Parathyroid adenoma (tissue), 2 donors: Measurements from ENCODE around the gene SSPN.

Source experiments
- H2AFZ ChIP-seq: fragments of 300-600 bp; sonication (generic); one replicate; pipeline ENCODE4 v1.7.0; 2017; ENCODE audit warnings: antibody characterized with exemption, mild to moderate bottlenecking
- H3K27ac ChIP-seq: fragments of 300-600 bp; sonication (generic); one replicate; pipeline ENCODE4 v1.7.0; 2017
- H3K27me3 ChIP-seq: fragments of 300-600 bp; sonication (generic); one replicate; pipeline ENCODE4 v1.7.0; 2017; ENCODE audit warnings: low read length; ENCODE audit not compliant: control insufficient read depth, insufficient read depth
- H3K36me3 ChIP-seq: fragments of 300-600 bp; sonication (generic); one replicate; pipeline ENCODE4 v1.7.0; 2017; ENCODE audit warnings: low read length; ENCODE audit not compliant: control insufficient read depth, insufficient read depth
- H3K4me1 ChIP-seq: fragments of 300-600 bp; sonication (generic); one replicate; pipeline ENCODE4 v1.7.0; 2017; ENCODE audit warnings: control low read depth
- H3K4me2 ChIP-seq: fragments of 300-600 bp; sonication (generic); one replicate; pipeline ENCODE4 v1.7.0; 2017; ENCODE audit warnings: low read length
- H3K4me3 ChIP-seq: fragments of 300-600 bp; sonication (generic); one replicate; pipeline ENCODE4 v1.7.0; 2017; ENCODE audit warnings: low read depth, low read length
- H3K79me2 ChIP-seq: fragments of 300-600 bp; sonication (generic); one replicate; pipeline ENCODE4 v1.7.0; 2017; ENCODE audit warnings: control low read depth
- H3K9ac ChIP-seq: fragments of 300-600 bp; sonication (generic); one replicate; pipeline ENCODE4 v1.7.0; 2017; ENCODE audit warnings: mild to moderate bottlenecking
- H3K9me3 ChIP-seq: fragments of 300-600 bp; sonication (generic); one replicate; pipeline ENCODE4 v1.7.0; 2017; ENCODE audit warnings: low read length; ENCODE audit not compliant: control insufficient read depth
- TF ChIP-seq, protein P1 (sequence below): fragments of 300-600 bp; sonication (generic); IDR thresholded peaks from one replicate; pipeline ENCODE4 v1.7.0; 2017; ENCODE audit warnings: antibody characterized with exemption, mild to moderate bottlenecking
- donor health status: primary hyperparathyroidism.

Gene SSPN

DNA sequence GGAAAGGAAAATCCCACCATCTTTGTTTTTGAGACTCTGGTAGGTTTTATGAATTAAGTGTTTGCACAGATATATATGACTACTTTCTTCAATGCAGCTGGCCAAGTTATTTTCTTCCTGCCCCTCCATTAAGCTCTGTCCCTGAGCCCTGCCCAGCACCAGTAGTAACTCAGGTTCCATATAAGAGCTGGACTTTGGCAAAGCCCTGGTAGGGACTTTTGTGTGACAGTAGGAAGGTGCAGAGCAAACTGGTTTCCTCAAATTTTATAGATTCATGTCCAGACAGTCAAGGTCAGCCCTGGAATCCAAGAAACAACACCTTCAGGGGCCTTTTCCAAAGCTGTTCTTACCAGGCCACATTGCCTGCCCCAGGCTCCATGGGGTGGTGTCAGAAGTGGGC is 47.3 kb downstream of the SSPN start:
- Histone ChIP-seq H3K9ac (no peak overlapping the region), H3K4me3 (no peak overlapping the region), H3K27ac (no peak overlapping the region), H3K4me1 (no peaks in the 10 kb centered on the region), H3K79me2 (no peaks in the 10 kb centered on the region), H3K9me3 (no peaks in the 10 kb centered on the region), H3K36me3 (no peaks in the 10 kb centered on the region), H3K4me2 (no peak overlapping the region), H3K27me3 (no peaks in the 10 kb centered on the region), H2AFZ (no peak overlapping the region)
- TF ChIP-seq, protein P1, sequence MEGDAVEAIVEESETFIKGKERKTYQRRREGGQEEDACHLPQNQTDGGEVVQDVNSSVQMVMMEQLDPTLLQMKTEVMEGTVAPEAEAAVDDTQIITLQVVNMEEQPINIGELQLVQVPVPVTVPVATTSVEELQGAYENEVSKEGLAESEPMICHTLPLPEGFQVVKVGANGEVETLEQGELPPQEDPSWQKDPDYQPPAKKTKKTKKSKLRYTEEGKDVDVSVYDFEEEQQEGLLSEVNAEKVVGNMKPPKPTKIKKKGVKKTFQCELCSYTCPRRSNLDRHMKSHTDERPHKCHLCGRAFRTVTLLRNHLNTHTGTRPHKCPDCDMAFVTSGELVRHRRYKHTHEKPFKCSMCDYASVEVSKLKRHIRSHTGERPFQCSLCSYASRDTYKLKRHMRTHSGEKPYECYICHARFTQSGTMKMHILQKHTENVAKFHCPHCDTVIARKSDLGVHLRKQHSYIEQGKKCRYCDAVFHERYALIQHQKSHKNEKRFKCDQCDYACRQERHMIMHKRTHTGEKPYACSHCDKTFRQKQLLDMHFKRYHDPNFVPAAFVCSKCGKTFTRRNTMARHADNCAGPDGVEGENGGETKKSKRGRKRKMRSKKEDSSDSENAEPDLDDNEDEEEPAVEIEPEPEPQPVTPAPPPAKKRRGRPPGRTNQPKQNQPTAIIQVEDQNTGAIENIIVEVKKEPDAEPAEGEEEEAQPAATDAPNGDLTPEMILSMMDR = no peak

DNA sequence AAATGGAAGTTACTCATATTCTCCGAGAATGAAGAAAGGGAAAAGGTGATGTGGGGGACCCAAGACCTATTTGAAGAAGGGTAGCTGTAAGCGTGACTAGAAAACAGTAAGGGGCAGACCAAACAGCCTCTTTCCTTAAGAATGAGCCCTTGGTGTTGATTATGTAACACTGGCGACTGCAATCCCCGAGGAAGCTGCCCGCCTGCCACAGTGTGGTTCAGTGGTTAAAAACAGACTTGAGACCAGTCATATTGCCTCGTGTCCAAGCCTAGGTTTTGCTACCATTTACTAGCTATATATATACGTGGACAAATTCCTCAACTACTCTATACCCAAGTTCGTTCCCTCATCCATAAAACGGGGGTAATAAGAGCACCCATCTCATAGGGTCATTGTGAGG is 49.1 kb downstream of the SSPN start:
- TF ChIP-seq, protein P1 = no peak
- Histone ChIP-seq H3K79me2 (no peaks in the 10 kb centered on the region), H3K4me1 (no peaks in the 10 kb centered on the region), H3K4me2 (no peak overlapping the region), H2AFZ (no peak overlapping the region), H3K36me3 (no peaks in the 10 kb centered on the region), H3K27ac (no peak overlapping the region), H3K27me3 (no peaks in the 10 kb centered on the region), H3K4me3 (no peak overlapping the region), H3K9ac (no peak overlapping the region), H3K9me3 (no peaks in the 10 kb centered on the region)

DNA sequence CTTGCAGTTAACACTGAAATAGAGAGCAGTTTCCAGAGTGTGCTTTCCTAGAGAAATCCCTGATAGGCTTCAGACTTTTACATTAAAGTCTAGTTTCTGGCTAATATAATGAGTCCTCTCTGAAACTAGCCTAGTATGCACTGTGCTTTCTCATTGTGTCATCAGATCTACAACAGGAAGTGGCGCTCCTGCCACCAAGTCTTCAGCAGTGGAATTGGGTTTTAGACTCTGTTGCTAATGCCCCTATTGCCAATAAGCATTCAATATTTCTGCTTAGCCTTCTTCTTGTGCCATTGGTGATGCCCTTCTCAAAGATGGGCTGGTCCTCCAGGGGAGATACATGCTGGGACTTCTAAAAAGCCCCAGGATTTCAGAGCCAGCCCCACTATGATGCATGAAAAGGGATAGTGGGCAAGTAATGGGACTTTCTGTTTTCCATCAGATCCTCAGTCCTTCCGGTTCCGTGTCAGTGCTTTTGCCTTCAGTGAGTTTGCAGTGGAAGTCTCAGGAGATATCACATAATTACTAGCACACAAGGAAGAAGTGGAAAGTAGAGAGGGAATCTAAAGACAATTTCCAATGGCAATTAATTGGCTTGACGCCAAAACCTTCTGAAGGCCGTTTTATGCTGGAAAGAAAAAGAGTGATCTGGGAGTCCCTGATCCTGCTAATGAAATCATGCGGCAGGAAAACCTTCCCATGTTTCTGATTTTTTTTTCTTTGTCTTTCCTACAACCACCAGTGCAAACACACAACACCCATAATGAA is 50.0 kb downstream of the SSPN start:
- Histone ChIP-seq H3K4me2 (no peak overlapping the region), H3K4me3 (no peak overlapping the region), H2AFZ (no peak overlapping the region), H3K36me3 (no peaks in the 10 kb centered on the region), H3K4me1 (no peaks in the 10 kb centered on the region), H3K27ac (no peak overlapping the region), H3K79me2 (no peaks in the 10 kb centered on the region), H3K9ac (no peak overlapping the region), H3K9me3 (no peaks in the 10 kb centered on the region), H3K27me3 (no peaks in the 10 kb centered on the region)
- TF ChIP-seq, protein P1 = no peak

DNA sequence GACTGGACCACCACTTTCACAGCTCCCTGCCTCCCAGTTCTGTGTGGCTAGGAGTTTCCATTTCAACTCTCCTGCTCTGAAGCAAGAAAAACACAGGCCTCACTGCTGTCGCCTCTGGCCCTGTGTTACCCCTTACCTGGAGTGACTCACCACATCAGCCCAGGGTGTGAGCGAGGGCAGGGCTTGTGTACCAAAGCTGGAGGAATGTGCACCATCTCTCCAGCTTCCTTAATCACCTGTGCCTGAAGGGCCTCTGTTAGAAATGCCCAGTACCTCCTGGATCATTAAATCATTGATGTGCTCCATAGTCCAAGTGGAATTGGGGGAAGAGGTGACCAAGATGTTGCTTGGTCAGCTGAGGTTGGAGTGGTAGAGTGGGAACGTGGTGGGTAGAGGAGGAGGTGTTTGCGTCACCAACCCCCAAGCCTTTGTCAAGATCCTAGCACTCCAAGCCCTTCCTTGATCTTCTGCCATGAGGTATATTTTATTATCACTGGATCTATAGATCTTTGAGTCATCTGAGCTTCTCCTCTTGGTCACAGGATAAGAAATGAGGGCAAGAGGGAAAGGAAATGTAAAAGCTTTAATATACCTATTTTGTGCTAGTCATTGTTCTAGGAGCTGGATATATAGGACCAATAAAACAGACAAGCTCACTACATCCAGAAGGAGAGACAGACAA is 51.3 kb downstream of the SSPN start:
- Histone ChIP-seq H3K9ac (no peak overlapping the region), H3K4me1 (no peaks in the 10 kb centered on the region), H3K36me3 (no peaks in the 10 kb centered on the region), H3K27me3 (no peaks in the 10 kb centered on the region), H3K4me3 (no peak overlapping the region), H2AFZ (no peak overlapping the region), H3K79me2 (no peaks in the 10 kb centered on the region), H3K4me2 (no peak overlapping the region), H3K9me3 (no peaks in the 10 kb centered on the region), H3K27ac (no peak overlapping the region)
- TF ChIP-seq, protein P1 = no peak
